AG04449 (cell line): ENCODE results near the gene KLHL5.
"Not testable (repeated sequence)": the region's sequence is repeated elsewhere in the genome, so short reads cannot be mapped to it uniquely, and the experiment has no call there.

Experiments
- CTCF ChIA-PET: fragments of 350-600 bp; formaldehyde crosslinking; extraction: SDS; loops from one replicate; lab custom pipeline; 2021; ENCODE audit warnings: antibody characterized with exemption; lab: Yijun Ruan, JAX
- POLR2A ChIA-PET: fragments of 400-600, 350-600 bp; formaldehyde crosslinking; extraction: SDS; loops from one replicate; lab custom pipeline; 2020; ENCODE audit warnings: antibody characterized with exemption, inconsistent platforms; lab: Yijun Ruan, JAX
- DNase-seq: peaks from one replicate; pipeline ENCODE4 v3.0.0-alpha.2; 2010; ENCODE audit warnings: low read depth, low spot score
- H3K4me3 ChIP-seq: 2 replicates; pipeline ENCODE4 v1.5.1; 2011; ENCODE audit warnings: low read depth, mild to moderate bottlenecking, control low read depth, low read length
- CTCF ChIP-seq: IDR thresholded peaks from one replicate; pipeline ENCODE4 v1.5.1; 2011; ENCODE audit warnings: mild to moderate bottlenecking, moderate library complexity, low read length, control low read depth, inconsistent platforms; ENCODE audit not compliant: insufficient read depth; ENCODE audit errors: missing control alignments

KLHL5 gene

GRCh38 chr4:39024311-39024865, 37.6 kb upstream of the KLHL5 start:
- no peak for DNase-seq
- ChIA-PET POLR2A (interaction anchor here (0.5 kb wide), 1 partner anchor 127 kb away, joined by 3 read pairs; no protein-coding TSS in a partner anchor), CTCF (no interaction called here)
- no peak overlapping the region for H3K4me3 ChIP-seq
- no peak for TF ChIP-seq CTCF

GRCh38 chr4:39025552-39026085, 36.4 kb upstream of the KLHL5 start:
- no peak overlapping the region for H3K4me3 ChIP-seq
- no peak for TF ChIP-seq CTCF
- DNase-seq: no peak
- POLR2A ChIA-PET: no interaction called here
- CTCF ChIA-PET: no interaction called here

- no peak overlapping the region for H3K4me3 ChIP-seq
- ChIA-PET CTCF (no interaction called here), POLR2A (no interaction called here)
- no peak for DNase-seq
- no peak for TF ChIP-seq CTCF
Measured at GRCh38 chr4:39026096-39026495, 35.9 kb upstream of the KLHL5 start.

GRCh38 chr4:39029752-39030694, 32.0 kb upstream of the KLHL5 start:
- no peak for TF ChIP-seq CTCF
- POLR2A ChIA-PET: no interaction called here
- H3K4me3 ChIP-seq: no peak overlapping the region
- DNase-seq: no peak
- CTCF ChIA-PET: interaction anchor here (0.6 to 2.0 kb wide), 2 partner anchors 13 to 139 kb away, joined by 3 to 7 read pairs; no protein-coding TSS in a partner anchor

GRCh38 chr4:39030725-39031124, 31.3 kb upstream of the KLHL5 start:
- no peak for DNase-seq
- no peak for TF ChIP-seq CTCF
- no peak overlapping the region for H3K4me3 ChIP-seq
- ChIA-PET POLR2A (no interaction called here), CTCF (interaction anchor here (2.0 kb wide), 1 partner anchor 12 kb away, joined by 7 read pairs; no protein-coding TSS in a partner anchor)

- CTCF ChIA-PET: interaction anchor here (0.7 kb wide), 1 partner anchor 65 kb away, joined by 3 read pairs; no protein-coding TSS in a partner anchor
- POLR2A ChIA-PET, DNase-seq, H3K4me3 ChIP-seq: not testable (repeated sequence)
Measured at GRCh38 chr4:39031590-39032020, 30.4 kb upstream of the KLHL5 start.
